Measurements from ENCODE around the gene CFAP57. TPM values are rescaled to one million over a fixed set of nuclear protein-coding genes. Genes with fewer than 3 reads are reported as not detected.

CFAP57 gene
- total RNA-seq, 1 experiment from 2014 or later: 0.23 TPM

- Mint-ChIP-seq H3K27ac (ENCODE audit: unreplicated experiment) (no peak overlapping the region), H3K9me3 (ENCODE audit: unreplicated experiment) (no peaks in the 10 kb centered on the region), H3K4me3 (ENCODE audit: unreplicated experiment) (no peak overlapping the region), H3K4me1 (ENCODE audit: low read depth, unreplicated experiment) (peaks cover 12% of the 10 kb centered on the region), H3K27me3 (ENCODE audit: insufficient read depth, unreplicated experiment) (no peaks in the 10 kb centered on the region), H3K36me3 (ENCODE audit: insufficient read depth, unreplicated experiment) (no peaks in the 10 kb centered on the region)
- Histone ChIP-seq H3K27me3 (replicated peaks; ENCODE audit: control insufficient read depth, insufficient read depth, low read length) (no peaks in the 10 kb centered on the region), H3K36me3 (ENCODE audit: control insufficient read depth, insufficient read depth, low read length) (no peaks in the 10 kb centered on the region), H3K4me3 (ENCODE audit: low read depth, low read length) (no peak overlapping the region), H3K4me1 (no peaks in the 10 kb centered on the region), H3K9me3 (no peaks in the 10 kb centered on the region)
- DNase-seq: no peak
- intact Hi-C loops (cut with micrococcal nuclease; ENCODE audit: unreplicated experiment): no loop called here
- ChIA-PET CTCF (interaction anchor here (1.5 kb wide), 1 partner anchor 17 kb away, joined by 5 read pairs; the partner anchor contains the start of gene C1orf210), POLR2A (interaction anchor here (0.7 kb wide), 1 partner anchor 189 kb away, joined by 3 read pairs; no protein-coding TSS in a partner anchor)
- TF ChIP-seq CTCF (IDR thresholded peaks at IDR 0.05; ENCODE audit: insufficient read depth in 1 of 2, low read depth in 1 of 2, low read length in 1 of 2, severe bottlenecking in 1 of 2, unreplicated experiment in 1 of 2): no peak
- no TSS peak for BruUV-seq (replicated peaks)
Observed at GRCh38 chr1:43302721-43303470, 130.8 kb downstream of the CFAP57 start.

GRCh38 chr1:43303471-43304313 is 131.6 kb downstream of the CFAP57 start:
- Mint-ChIP-seq H3K27ac (ENCODE audit: unreplicated experiment) (no peak overlapping the region), H3K9me3 (ENCODE audit: unreplicated experiment) (no peaks in the 10 kb centered on the region), H3K4me1 (ENCODE audit: low read depth, unreplicated experiment) (peaks cover 12% of the 10 kb centered on the region), H3K36me3 (ENCODE audit: insufficient read depth, unreplicated experiment) (no peaks in the 10 kb centered on the region), H3K4me3 (ENCODE audit: unreplicated experiment) (no peak overlapping the region), H3K27me3 (ENCODE audit: insufficient read depth, unreplicated experiment) (no peaks in the 10 kb centered on the region)
- POLR2A ChIA-PET: interaction anchor here (0.5 to 0.7 kb wide), 2 partner anchors 50 to 190 kb away, joined by 3 to 5 read pairs; no protein-coding TSS in a partner anchor
- intact Hi-C loops (cut with micrococcal nuclease; ENCODE audit: unreplicated experiment): no loop called here
- Histone ChIP-seq H3K4me1 (no peaks in the 10 kb centered on the region), H3K9me3 (no peaks in the 10 kb centered on the region), H3K4me3 (ENCODE audit: low read depth, low read length) (no peak overlapping the region), H3K36me3 (ENCODE audit: control insufficient read depth, insufficient read depth, low read length) (no peaks in the 10 kb centered on the region), H3K27me3 (replicated peaks; ENCODE audit: control insufficient read depth, insufficient read depth, low read length) (no peaks in the 10 kb centered on the region)
- CTCF ChIA-PET: interaction anchor here (1.5 kb wide), 1 partner anchor 18 kb away, joined by 5 read pairs; the partner anchor contains the start of gene C1orf210
- DNase-seq: no peak
- BruUV-seq (replicated peaks): no TSS peak
- no peak for TF ChIP-seq CTCF (IDR thresholded peaks at IDR 0.05; ENCODE audit: insufficient read depth in 1 of 2, low read depth in 1 of 2, low read length in 1 of 2, severe bottlenecking in 1 of 2, unreplicated experiment in 1 of 2)

Small RNA genes lying within 50 kb of the gene (microRNA-seq; reads per million reads assigned to microRNA genes)
- gene MIR6733: 0.56 reads per million

Other genes with a start within 250 kb of the CFAP57 start
- gene SLC2A1, start 213.5 kb upstream of the CFAP57 start, total RNA-seq (2022): 422 and 437 TPM in 2 replicates
- gene EBNA1BP2, start within 50 bp of the CFAP57 start, total RNA-seq (2022): 56.3 and 61.6 TPM in 2 replicates
- 22.8 and 25.9 TPM in 2 replicates for gene TMEM125, start 97.7 kb downstream of the CFAP57 start, total RNA-seq (2022)
- 7.8 and 9.6 TPM in 2 replicates for gene C1orf210, start 113.3 kb downstream of the CFAP57 start, total RNA-seq (2022)
- gene TIE1, start 128.7 kb downstream of the CFAP57 start, total RNA-seq (2022): not detected in 2 replicates
- 0.49 TPM in 1 of 2 replicates, not detected in the other for gene MPL, start 165.5 kb downstream of the CFAP57 start, total RNA-seq (2022)
- gene CDC20, start 186.7 kb downstream of the CFAP57 start, total RNA-seq (2022): 123 and 125 TPM in 2 replicates
- 66.8 and 67.1 TPM in 2 replicates for gene ELOVL1, start 195.7 kb downstream of the CFAP57 start, total RNA-seq (2022)
- gene MED8, start 217.5 kb downstream of the CFAP57 start, total RNA-seq (2022): 33.3 and 35.8 TPM in 2 replicates
- 29.0 and 31.6 TPM in 2 replicates for gene SZT2, start 217.6 kb downstream of the CFAP57 start, total RNA-seq (2022)